ENCODE measurements around the gene VPS13A.

DNA sequence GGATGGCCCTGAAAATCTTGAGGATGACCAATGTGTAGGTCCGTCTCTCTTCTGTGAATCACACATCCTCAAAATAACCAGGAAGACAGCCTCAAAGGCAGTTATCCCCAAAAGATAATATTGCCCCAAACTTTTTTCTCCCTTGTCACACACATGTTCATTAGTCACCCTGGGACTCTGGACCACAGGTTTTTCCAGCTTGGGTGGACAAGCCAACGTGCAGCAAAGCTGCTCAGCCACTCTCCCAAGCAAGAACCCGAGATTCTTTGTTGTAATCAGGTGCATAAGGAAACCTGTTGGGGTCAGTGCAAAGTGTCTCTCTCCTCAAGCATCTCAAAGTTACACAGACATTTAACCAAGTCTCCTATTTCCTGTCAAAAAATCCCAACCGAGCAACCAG is 274.2 kb downstream of the VPS13A start:
- no peak for TF ChIP-seq POLR2A (IDR thresholded peaks at IDR 0.05; ENCODE audit: borderline replicate concordance, extremely low read depth, insufficient read depth, insufficient read length)
- no peak for TF ChIP-seq CBX3 (IDR thresholded peaks at IDR 0.05; ENCODE audit: low read depth)
- TF ChIP-seq, protein P1, sequence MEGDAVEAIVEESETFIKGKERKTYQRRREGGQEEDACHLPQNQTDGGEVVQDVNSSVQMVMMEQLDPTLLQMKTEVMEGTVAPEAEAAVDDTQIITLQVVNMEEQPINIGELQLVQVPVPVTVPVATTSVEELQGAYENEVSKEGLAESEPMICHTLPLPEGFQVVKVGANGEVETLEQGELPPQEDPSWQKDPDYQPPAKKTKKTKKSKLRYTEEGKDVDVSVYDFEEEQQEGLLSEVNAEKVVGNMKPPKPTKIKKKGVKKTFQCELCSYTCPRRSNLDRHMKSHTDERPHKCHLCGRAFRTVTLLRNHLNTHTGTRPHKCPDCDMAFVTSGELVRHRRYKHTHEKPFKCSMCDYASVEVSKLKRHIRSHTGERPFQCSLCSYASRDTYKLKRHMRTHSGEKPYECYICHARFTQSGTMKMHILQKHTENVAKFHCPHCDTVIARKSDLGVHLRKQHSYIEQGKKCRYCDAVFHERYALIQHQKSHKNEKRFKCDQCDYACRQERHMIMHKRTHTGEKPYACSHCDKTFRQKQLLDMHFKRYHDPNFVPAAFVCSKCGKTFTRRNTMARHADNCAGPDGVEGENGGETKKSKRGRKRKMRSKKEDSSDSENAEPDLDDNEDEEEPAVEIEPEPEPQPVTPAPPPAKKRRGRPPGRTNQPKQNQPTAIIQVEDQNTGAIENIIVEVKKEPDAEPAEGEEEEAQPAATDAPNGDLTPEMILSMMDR (IDR thresholded peaks at IDR 0.05 in 2 of 3, conservative IDR thresholded peaks at IDR 0.05 in 1 of 3; ENCODE audit: borderline replicate concordance in 1 of 3, insufficient read depth in 1 of 3, low read depth in 2 of 3, low read length in 2 of 3), result no peak
- no peak for TF ChIP-seq EGR1 (IDR thresholded peaks at IDR 0.05; ENCODE audit: low read depth)
- TF ChIP-seq POLR2AphosphoS5 (IDR thresholded peaks at IDR 0.05; ENCODE audit: low read depth, low read length), result no peak
- no peak for TF ChIP-seq RAD21 (IDR thresholded peaks at IDR 0.05; ENCODE audit: low read depth)

All from HCT116 (cell line).